ENCODE results near the gene FBXL17.
A peak's percentile ranks its signal among the peaks of the same experiment; 100 is the strongest.

Gene FBXL17

DNA sequence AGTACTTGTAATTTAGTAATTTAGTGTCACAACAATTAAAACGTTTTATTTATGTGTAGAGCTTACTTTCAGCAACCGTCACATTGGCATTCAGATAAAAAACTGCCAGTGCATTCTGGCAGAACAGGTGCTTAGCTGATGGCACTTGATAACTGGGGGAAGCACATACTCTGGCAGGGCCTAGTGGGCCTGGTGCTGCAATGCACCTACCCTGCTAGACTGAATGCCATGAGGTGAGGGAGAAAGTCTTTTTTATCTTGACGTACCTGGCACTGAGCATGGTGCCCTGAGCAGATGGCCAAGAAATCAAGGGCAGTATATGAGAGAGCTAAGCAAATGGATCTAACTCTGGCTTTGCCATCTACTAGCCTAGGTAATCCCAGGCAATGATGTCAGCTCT is 430.6 kb downstream of the FBXL17 start:
- DNase-seq (ENCODE audit: low read depth): no peak

DNA sequence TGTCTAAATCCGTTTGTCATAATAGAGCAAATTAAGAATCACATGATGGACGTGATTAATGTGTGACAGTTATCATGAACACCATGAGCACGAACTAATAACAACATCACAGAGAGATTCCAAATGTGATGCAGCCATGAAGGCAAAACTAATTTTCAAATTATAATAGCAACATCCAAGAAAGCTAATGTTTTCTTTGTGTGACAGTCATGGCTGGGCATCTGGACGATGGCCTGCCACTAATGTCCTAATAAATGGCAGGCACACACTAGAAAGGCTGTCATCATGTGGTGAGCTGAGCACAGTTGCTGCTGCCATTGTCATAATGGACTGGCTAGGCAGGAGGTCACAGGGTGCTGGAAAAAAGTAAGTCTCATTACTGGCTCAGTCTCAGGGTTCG is 431.1 kb downstream of the FBXL17 start:
- no peak for DNase-seq (ENCODE audit: low read depth)

DNA sequence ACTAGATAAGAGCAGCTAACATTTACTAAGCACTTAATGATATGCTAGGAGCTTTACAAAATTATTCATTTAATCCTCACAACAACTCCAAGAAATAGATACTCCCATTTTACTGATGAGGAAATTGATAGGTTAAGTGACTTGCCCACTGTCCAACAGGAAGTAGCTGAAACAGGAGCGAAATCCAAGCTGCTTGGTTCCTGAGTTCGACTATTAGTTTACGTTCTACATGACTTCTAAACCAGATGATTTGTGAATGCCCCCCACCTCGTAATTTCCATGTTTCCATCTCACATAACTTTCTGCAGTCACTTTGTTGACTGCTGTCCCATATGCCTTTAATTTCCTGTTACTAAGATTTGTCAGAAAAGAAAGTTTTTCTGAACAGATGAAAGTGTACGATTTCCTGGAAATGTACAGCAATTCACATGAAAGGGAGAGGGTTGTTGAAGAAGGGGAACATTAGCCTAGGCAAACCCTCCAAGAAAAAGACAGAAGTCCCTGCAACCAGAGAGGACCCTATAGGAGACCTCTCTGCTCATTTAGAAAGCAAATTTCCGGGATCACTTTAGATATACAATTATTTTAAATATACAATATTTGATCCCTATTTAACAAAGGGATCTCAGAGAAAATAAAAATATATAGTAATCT is 432.1 kb downstream of the FBXL17 start:
- no peak for DNase-seq (ENCODE audit: low read depth)

DNA sequence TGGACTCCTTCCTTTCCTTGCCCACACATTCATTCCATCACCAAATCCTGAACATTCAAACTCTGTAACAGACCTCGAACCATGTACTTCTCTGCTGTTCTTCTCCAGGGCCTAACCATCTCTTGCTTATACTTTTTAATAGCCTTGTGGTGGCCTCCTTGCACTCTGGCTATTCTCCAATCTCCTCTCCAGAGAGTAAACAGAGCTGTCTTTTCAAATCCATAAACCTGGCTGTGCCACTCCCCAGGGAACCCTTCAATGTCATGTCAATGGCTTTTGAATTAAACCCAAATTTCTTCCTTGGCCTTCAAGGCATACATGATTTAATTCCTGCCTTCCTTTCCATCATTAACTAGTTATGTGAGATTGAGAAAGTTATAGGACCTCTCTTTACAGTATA is 433.5 kb downstream of the FBXL17 start:
- DNase-seq (ENCODE audit: low read depth): no peak

DNA sequence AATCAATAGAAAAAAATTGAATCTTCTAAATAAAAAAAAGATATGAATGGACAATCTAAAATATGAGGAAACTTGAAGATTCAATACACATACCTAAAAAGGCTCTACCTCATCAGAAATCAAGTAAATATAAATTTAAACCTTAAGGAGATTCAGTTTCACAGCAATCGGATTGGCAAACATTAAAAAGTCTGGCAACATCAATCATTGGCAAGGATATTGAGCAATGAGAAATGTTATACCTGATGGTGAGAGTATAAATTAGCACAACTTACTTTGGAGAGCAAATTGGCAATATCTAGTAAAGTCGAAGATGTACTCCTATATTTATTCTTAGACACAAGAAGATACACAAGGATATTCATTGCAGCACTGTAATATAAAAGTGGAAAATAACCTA is 436.8 kb downstream of the FBXL17 start:
- no peak for DNase-seq (ENCODE audit: low read depth)

DNA sequence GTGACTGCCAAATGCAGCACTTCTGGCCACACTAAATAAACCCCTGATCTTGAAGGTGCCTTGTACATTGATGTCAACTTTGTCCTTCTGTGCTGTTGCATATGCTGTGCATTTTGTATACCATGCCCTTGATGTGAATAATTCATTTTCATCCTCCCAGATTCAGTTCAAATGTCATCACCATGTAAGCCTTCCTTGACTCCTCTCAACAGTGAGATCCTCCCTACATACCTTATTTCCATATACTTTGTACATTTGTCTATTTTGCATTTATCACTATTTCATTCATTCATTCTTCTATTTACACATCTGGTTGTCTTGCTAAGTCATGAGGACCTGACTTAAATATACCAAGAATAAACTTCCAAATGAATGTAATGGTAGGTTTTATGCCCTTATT is 438.0 kb downstream of the FBXL17 start:
- no peak for DNase-seq (ENCODE audit: low read depth)

DNA sequence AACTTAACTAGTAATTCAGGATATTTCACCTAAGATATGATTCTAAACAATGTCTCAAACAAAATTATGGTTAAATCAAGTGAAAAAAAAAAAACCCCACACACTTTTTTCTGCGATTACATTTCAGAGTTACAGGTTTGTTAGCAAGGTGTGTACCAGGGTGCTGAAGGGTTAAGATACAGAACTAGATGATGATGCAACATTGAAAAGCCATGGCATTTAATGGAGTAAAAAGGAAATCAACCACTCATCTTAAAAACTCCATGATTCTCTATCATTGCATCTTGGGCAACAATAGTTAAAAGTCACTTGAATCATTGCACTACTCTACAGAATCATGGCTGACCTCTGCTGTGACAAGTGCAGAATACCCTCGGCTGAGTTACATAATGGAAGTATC is 440.9 kb downstream of the FBXL17 start:
- DNase-seq (ENCODE audit: low read depth): no peak

DNA sequence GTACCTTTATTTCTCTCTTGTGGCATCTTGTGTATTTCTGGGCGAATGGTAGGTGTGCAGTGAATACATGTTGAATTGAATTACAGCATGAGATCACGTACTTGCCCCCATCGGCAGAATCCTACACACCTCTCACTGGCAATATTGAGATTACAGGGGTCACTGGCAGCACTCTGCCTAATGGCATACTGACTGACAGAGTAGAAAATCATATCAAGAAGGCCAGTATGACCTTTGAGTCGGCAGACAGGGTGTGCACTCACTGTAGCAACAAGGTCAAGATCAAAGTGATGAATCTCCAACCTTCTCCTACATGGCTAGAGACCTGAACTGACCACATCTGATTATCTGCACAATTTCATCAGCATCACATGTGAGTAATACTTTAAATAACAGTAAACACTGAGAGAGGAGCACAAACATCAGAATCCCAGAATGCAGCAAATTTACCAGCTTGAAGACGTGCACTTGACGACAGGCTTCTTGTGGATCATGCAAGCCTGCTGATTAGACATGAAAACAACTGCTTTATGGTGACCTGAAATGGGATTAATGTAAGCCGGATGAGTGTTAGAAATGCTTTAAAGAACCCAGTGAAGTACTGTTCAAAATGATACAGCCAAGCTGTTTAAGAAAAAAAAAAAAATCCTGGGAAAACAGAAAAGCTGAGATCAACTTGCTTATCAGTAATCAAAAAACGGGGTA is 444.1 kb downstream of the FBXL17 start:
- DNase-seq (ENCODE audit: low read depth): no peak

DNA sequence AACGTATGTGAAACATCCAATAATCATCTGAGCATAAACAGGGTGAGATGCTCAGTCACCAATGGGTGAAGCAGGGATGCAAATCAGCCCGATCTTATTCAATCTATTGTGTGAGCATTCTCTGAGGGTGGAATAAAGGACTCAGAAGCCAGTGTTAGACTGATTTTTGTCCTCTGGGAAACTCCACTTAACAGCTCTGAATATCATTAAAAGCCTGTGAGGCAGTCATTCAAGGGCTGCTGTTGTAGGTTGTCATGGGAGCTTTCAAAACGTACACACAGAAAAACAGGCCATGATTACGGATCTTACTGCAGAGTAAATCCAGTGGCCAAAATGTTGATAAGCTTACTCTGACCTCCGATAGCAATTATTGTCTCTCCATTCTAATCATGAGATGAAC is 444.7 kb downstream of the FBXL17 start:
- DNase-seq (ENCODE audit: low read depth): no peak

DNA sequence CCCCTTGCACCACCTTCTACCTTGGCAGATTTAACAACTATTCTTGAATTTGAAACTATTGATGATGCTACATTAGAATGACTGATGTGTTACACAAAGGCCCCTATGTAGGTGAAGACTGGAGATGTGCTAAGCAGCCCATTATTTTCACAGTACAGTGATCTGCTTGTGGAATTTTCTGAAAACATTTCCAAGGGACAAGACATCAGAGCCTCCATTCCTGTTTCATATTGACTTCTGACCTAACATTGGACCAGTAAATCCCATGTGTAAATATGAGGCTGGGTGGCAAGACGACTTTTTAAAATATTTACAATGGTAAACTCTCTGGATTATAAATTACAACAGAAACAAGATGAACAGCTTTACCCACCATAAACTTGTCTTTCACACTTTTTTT is 445.4 kb downstream of the FBXL17 start:
- no peak for DNase-seq (ENCODE audit: low read depth)

DNA sequence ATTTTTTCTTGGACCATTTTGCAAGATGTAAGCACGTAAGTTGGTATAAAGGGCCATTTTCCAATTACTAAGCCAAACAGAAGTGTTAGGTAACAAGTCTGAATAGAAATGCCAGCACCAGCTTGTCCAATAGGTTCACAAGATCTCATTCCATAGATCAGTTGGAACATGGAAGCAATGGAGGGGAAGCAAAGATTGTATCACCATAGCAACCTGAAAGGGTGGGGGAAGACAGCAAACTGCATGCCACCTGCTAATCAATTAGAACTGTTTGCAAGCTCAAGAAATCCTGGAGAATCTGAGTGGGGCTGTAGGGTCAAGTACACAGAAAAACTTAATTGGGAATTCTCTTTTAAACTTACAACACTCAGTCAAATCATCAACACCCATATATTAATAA is 446.3 kb downstream of the FBXL17 start:
- no peak for DNase-seq (ENCODE audit: low read depth)

DNA sequence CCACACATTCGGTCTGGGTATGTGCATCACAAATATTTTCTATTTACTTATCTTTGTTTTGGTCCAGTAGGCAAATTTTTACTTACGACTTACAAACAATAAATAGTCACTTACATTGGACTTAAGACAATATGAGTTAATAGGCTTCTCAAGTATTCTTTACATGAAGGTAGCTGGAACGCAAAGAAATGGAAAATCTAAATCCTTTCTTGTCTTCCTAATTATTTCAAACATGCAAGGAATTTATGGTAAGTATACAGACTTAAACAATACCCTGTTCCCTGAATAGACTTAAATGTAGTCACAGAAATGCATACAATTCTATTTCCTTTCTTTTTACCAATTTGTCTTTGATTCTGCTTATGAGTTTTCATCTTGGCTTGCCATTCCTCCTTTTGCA is 448.6 kb downstream of the FBXL17 start:
- no peak for DNase-seq (ENCODE audit: low read depth)

DNA sequence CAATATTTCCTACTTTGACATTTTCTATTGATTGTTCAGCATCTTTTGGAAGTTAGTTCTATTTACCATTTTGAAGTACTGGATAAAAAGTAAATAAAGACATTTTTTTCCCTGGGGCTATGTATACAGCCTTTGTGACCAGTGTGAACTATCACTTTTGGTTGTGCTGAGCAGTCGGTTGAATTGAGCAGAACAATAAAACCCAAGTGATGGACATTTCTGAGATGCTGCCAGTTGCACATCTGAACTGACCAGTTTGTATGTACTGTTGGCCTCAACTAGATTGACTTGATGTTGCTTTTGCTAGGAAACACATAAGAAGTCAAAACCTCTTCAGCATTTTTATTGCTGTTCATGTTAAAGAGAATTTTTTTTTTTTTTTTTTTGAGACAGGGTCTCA is 451.0 kb downstream of the FBXL17 start:
- DNase-seq (ENCODE audit: low read depth): no peak

DNA sequence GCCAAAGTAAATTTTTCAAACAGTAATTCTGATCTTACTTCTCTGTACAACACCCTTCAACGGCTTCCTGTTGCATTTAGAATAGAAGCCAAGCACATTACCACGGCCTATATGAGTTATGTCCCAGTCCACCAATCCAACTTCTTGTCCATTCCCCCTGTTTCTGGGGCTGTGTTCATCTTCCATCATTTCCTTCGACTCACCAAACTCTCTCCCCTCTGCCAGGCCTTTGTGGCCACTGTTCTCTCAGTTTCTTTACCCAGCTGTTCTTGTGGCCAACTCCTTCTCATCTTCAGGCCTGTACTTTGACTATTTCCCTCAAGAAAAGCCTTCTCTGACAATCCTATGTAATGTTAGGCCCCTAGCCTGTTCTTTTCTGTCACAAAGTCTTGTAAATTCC is 451.8 kb downstream of the FBXL17 start:
- no peak for DNase-seq (ENCODE audit: low read depth)

DNA sequence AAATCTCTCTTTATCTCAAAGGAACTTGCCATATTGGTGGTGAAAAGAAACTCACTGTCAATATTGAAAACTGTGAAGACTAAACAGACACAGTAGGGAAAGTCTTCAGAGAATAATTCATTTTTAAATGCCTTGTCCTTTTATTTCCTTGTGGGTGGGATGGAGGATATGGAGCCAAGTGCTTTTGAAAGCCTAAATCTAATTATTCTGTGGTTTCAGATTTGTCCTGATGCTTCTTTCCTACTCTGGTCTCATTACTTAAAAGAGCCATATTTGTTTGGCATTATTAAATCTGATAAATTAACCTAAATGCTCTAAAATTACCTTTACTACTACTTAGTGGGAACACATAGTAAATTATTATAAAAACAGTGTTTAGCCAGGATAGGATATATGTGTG is 452.8 kb downstream of the FBXL17 start:
- DNase-seq (ENCODE audit: low read depth): no peak

DNA sequence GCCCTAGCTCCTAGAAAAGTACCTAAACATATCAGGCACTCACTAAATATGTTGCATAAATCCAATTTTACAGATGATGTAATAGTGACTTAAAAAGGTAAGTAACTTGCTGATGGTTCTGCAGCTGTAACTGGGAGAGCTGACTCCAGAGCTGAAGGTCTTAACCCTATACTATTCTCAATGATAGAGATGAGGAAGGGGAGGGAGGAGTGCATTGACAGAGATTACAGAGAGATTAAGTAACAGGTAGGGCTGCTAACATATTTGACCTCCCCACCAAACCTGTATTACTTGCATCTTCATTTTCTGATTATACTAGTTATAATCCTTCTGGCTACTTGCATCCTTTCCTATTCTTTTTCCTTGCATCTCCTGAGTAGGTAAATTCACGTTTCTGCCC is 455.8 kb downstream of the FBXL17 start:
- DNase-seq (ENCODE audit: low read depth): no peak

DNA sequence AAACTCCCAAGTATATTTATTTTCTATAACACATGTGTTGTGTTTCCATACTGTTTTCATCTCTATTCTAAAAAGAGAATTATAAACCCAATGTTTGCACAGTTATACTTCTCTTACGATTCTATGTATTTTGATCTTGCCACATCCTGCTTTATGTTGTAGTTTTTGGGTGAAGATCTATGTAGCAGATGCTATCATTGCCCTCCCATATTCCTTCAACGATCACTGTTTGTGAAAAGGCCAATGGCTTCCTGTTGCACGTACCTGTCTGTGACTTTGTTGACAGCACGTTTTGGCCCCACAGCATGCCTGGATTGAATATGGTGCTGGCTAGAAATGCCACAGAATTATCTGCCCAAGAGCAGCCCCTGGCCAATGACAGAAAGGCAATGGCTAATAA is 456.7 kb downstream of the FBXL17 start:
- no peak for DNase-seq (ENCODE audit: low read depth)

DNA sequence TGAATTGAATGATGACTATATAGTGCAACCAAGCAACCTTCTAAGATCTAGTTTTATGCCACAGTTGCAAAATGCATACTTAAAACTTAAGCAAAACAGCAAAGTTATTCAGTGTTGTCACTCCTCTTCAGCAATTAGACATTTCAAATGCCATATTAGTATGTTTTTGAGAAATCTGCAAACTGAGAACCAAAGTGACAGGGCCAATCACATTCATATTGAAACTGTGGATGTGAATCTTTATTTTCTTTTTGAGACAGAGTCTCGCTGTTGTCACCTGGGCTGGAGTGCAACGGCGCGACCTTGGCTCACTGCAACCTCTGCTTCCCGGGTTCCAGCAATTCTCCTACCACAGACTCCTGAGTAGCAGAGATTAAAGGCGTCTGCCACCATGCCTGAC is 461.9 kb downstream of the FBXL17 start:
- no peak for DNase-seq (ENCODE audit: low read depth)

DNA sequence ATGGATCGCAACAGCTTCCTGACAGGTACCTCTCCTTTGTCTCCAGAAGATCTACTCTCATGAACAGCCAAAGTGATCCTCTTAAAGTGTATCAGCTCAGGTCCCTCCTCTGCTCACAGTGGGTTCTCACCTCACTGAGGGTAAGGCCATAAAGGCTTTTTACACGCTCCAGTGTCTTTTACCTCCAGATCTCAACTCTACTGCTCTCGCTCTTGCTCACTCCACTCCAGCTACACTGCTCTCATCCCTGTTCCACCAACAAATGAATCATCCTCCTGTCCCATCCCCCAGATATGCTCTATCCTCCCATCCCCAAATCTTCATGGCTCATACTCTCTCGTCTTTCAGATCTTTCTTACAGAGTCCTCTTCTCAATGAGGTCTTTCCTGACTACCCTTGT is 462.5 kb downstream of the FBXL17 start:
- no peak for DNase-seq (ENCODE audit: low read depth)

DNA sequence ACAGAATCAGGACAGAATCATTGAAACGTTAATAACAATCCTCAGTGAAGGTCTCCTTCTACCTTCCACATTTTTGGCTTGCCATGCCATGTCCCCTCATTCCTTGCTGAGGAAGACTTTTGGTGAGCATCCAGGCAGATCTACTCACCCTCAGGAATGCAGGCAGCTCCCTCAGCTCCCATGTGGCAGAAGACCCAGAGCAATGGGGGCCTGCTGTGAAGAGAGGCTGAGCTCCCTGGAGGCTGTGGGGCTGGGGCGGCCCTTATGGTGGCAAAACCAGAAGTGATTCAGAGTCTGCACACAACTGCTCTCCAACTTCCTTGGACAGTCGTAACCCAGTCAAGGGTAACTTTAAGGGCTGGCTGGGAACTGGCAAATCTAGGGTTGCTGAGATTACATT is 463.9 kb downstream of the FBXL17 start:
- peak; percentile 4 for DNase-seq (ENCODE audit: low read depth)

DNA sequence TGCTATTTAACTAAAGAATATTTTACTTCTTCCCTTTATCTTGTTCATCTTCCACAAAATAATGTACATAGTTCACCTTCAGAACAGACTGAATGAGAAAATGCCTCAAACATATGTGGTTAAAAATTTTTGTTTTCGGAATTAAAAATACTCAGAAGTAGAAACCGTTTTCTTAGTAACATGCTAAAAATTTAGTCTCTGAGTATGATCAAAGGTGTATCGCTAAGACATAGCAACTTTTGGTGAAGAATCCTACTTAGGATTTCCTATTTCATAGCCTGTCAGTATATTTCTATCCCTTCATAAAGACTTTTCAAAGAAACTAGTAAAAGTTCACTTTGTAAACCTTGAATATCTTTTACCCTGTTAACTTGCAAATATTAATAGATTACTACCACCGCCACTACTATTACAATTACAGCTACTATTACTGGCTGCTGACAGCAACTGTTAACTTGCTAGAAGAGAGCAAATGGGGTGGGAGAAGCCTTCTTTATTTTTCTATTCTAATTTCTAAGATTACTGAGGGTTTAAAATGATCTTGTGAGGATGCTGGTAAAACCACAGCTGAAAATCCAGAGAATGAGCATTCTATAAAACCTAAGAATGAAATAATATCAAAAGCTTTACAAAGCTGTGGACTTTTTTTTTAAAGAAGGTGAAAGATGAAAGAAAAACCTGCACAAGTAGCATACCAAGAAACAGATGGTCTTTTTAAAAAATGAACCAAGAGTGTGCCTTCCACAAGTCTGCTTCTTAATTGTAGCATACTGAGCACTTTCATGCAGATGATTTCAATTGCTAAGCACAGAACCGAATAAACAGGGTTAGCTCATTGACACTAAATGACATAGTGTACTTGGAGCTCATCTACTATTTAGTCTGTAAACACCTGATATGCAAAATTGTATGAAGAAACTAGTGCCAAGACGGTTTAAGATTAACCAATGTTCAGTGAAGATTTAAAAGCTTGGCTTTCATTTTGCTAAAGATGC is 464.9 kb downstream of the FBXL17 start:
- DNase-seq (ENCODE audit: low read depth): no peak

DNA sequence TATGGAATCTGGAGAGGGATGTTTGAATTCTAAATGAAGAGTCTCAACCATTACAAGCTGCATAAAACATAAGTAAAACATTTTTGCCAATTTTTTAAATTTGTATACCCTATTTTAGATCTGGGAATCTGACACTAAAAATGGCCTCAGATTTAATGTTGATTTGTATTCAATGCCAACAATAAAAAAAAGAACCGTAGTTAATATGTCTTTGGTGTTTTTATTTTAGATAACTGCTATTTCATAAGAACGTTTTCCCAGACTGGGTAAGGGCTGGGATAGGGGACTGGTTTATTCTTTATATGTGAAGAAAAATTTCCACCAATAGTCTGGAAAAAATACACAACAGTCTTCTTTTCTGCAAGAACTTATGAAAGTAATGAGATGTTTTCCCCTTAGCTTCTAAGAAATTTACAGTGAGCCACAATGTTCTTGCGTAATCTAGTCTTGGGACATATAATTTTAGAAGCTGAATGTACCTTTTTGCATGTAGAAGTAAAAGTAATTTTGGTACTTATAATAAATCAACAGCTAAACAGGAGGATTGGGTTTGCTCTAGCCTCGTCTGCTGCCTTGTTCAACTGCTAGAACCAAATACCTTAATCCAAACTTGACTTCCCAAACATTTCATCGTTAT is 466.6 kb downstream of the FBXL17 start:
- DNase-seq (ENCODE audit: low read depth): no peak

Measured in GM04503 (cell line).